Esophagus muscularis mucosa (tissue), 4 donors: ENCODE measurements around the gene INSYN2B. TPM values are rescaled to one million over a fixed set of nuclear protein-coding genes. Genes with fewer than 3 reads are reported as not detected.

Source experiments
- DNase-seq: peaks from one replicate; pipeline ENCODE4 v3.0.0-alpha.2; 2017; ENCODE audit errors: extremely low spot score
- H3K27ac ChIP-seq, 4 donors: fragments of 200-600 bp; sonication (generic); replicated peaks in 1 of 4; 1 replicate in 3 of 4; 2 replicates in 1 of 4; pipeline ENCODE4 v1.5.1; 2016 to 2019; ENCODE audit warnings: mild to moderate bottlenecking in 1 of 4
- H3K27me3 ChIP-seq, 4 donors: fragments of 200-600 bp; sonication (generic); one replicate each; pipeline versions ENCODE4 v1.5.1 to v1.6.0; 2016 to 2019
- H3K36me3 ChIP-seq, 4 donors: fragments of 200-600 bp; sonication (generic); one replicate each; pipeline ENCODE4 v1.5.1; 2016 to 2019
- H3K4me1 ChIP-seq, 4 donors: fragments of 200-600 bp; sonication (generic); one replicate each; pipeline ENCODE4 v1.5.1; 2016 to 2019
- H3K4me3 ChIP-seq, 4 donors: fragments of 200-600 bp; sonication (generic); 1 replicate in 2 of 4; 2 replicates in 2 of 4; pipeline ENCODE4 v1.5.1; 2016 to 2019; ENCODE audit warnings: mild to moderate bottlenecking in 4 of 4, moderate library complexity in 1 of 4
- H3K9me3 ChIP-seq, 4 donors: fragments of 200-600 bp; sonication (generic); 1 replicate in 3 of 4; 2 replicates in 1 of 4; pipeline ENCODE4 v1.5.1; 2016 to 2019
- CTCF ChIP-seq, 3 experiments: fragments of 200-600 bp in 2 of 3; fragments of 450-650 bp in 1 of 3; sonication (generic) in 2 of 3; IDR thresholded peaks; one replicate each; pipeline ENCODE4 v1.5.1; 2017 to 2019; ENCODE audit warnings: antibody characterized with exemption in 3 of 3, mild to moderate bottlenecking in 2 of 3, moderate library complexity in 1 of 3
- EP300 ChIP-seq: sonication (generic); formaldehyde crosslinking; IDR thresholded peaks from one replicate; pipeline ENCODE4 v1.6.1; 2017; ENCODE audit warnings: antibody characterized with exemption
- POLR2A ChIP-seq: fragments of 450-650 bp; IDR thresholded peaks from one replicate; pipeline ENCODE4 v1.6.1; 2017; ENCODE audit warnings: antibody characterized with exemption, moderate library complexity, mild to moderate bottlenecking, low read depth
- POLR2AphosphoS5 ChIP-seq, 2 donors: sonication (generic); formaldehyde crosslinking; IDR thresholded peaks; one replicate each; pipeline ENCODE4 v1.6.1; 2017; ENCODE audit warnings: antibody characterized with exemption in 2 of 2
- WGBS: methylation state at CpG from one replicate; pipeline ENCODE4 v1.1.5; 2018; 5-methylcytosine and 5-hydroxymethylcytosine counted together
- intact Hi-C: fragments of 100-400 bp; cut with DNase I; formaldehyde crosslinking; loops from one replicate; pipeline ENCODE4 v1.15.1; 2023
- total RNA-seq, 4 donors: library from RNA; depleted of rRNA; stranded (reverse); fragments of >200 nt; gene quantifications; one replicate each; pipeline versions ENCODE4 v1.1.0 to v1.2.1, GENCODE V29; 2016

The INSYN2B gene
- total RNA-seq, 4 donors from 2014 or later = not detected

- intact Hi-C loops = no loop called here
- no peak for DNase-seq
- Histone ChIP-seq H3K36me3 (no peaks in the 10 kb centered on the region), H3K9me3 (no peaks in the 10 kb centered on the region), H3K4me1 (no peaks in the 10 kb centered on the region), H3K27ac (no peak overlapping the region), H3K4me3 (no peak overlapping the region), H3K27me3 (no peaks in the 10 kb centered on the region)
- TF ChIP-seq POLR2A (no peak), EP300 (no peak), CTCF (IDR thresholded peaks at IDR 0.05) (no peak), POLR2AphosphoS5 (IDR thresholded peaks at IDR 0.05) (no peak)
- 92% methylated on average over 1 of the region's 1 CpG for WGBS
Measured at GRCh38 chr5:169923988-169924387, 56.3 kb downstream of the INSYN2B start.

GRCh38 chr5:169922474-169922873 lies 57.8 kb downstream of the INSYN2B start:
- Histone ChIP-seq H3K27me3 (no peaks in the 10 kb centered on the region), H3K4me3 (no peak overlapping the region), H3K9me3 (no peaks in the 10 kb centered on the region), H3K36me3 (no peaks in the 10 kb centered on the region), H3K4me1 (no peaks in the 10 kb centered on the region), H3K27ac (no peak overlapping the region)
- intact Hi-C loops = no loop called here
- no peak for DNase-seq
- TF ChIP-seq EP300 (no peak), CTCF (IDR thresholded peaks at IDR 0.05) (no peak), POLR2AphosphoS5 (IDR thresholded peaks at IDR 0.05) (no peak), POLR2A (no peak)
- WGBS = 94% methylated on average over 1 of the region's 1 CpG

- WGBS = 40% methylated on average over 1 of the region's 1 CpG
- intact Hi-C loops = no loop called here
Measured at GRCh38 chr5:169921949-169922348, 58.3 kb downstream of the INSYN2B start.

GRCh38 chr5:169921384-169921783 lies 58.9 kb downstream of the INSYN2B start:
- WGBS = 47% methylated on average over 3 of the region's 3 CpGs
- H3K27me3 ChIP-seq = no peaks in the 10 kb centered on the region
- no peak overlapping the region for H3K27ac ChIP-seq
- no peak overlapping the region for H3K4me3 ChIP-seq
- no peaks in the 10 kb centered on the region for H3K36me3 ChIP-seq
- TF ChIP-seq EP300 = no peak
- no peak for TF ChIP-seq CTCF (IDR thresholded peaks at IDR 0.05)
- TF ChIP-seq POLR2A = no peak
- TF ChIP-seq POLR2AphosphoS5 (IDR thresholded peaks at IDR 0.05) = no peak
- intact Hi-C loops = no loop called here
- H3K4me1 ChIP-seq = no peaks in the 10 kb centered on the region
- H3K9me3 ChIP-seq = no peaks in the 10 kb centered on the region
- DNase-seq = no peak

More at GRCh38 chr5:169921949-169922348, 58.3 kb downstream of the INSYN2B start:
- H3K36me3 ChIP-seq = no peaks in the 10 kb centered on the region
- no peaks in the 10 kb centered on the region for H3K9me3 ChIP-seq
- H3K4me3 ChIP-seq = no peak overlapping the region
- H3K27me3 ChIP-seq = no peaks in the 10 kb centered on the region
- H3K4me1 ChIP-seq = no peaks in the 10 kb centered on the region
- DNase-seq = no peak
- no peak for TF ChIP-seq EP300
- no peak for TF ChIP-seq POLR2AphosphoS5 (IDR thresholded peaks at IDR 0.05)
- TF ChIP-seq CTCF (IDR thresholded peaks at IDR 0.05) = no peak
- TF ChIP-seq POLR2A = no peak
- no peak overlapping the region for H3K27ac ChIP-seq

GRCh38 chr5:169920474-169920873 lies 59.8 kb downstream of the INSYN2B start:
- intact Hi-C loops = no loop called here
- no peak for DNase-seq
- Histone ChIP-seq H3K36me3 (no peaks in the 10 kb centered on the region), H3K4me3 (no peak overlapping the region), H3K4me1 (no peaks in the 10 kb centered on the region), H3K27ac (no peak overlapping the region), H3K27me3 (no peaks in the 10 kb centered on the region), H3K9me3 (no peaks in the 10 kb centered on the region)
- 54% methylated on average over 3 of the region's 3 CpGs for WGBS
- TF ChIP-seq POLR2A = no peak
- no peak for TF ChIP-seq POLR2AphosphoS5 (IDR thresholded peaks at IDR 0.05)
- TF ChIP-seq EP300 = no peak
- no peak for TF ChIP-seq CTCF (IDR thresholded peaks at IDR 0.05)
